H9 (cell line): ENCODE measurements around the gene SMARCA2. TPM values are rescaled to one million over a fixed set of nuclear protein-coding genes. Genes with fewer than 3 reads are reported as not detected.
A peak's percentile ranks its signal among the peaks of the same experiment; 100 is the strongest.

Experiments
- DNase-seq: peaks from one replicate; pipeline ENCODE4 v3.0.0-alpha.2; 2017
- H2AFZ ChIP-seq: one replicate; pipeline ENCODE4 v1.6.1; 2013; ENCODE audit warnings: mild to moderate bottlenecking, low read length, control low read depth, moderate library complexity
- H2AK5ac ChIP-seq: 2 replicates; pipeline ENCODE4 v1.6.1; 2013; ENCODE audit warnings: low read length, control low read depth, mixed read lengths; ENCODE audit not compliant: insufficient read length
- H2BK120ac ChIP-seq: one replicate; pipeline ENCODE4 v1.6.1; 2013; ENCODE audit warnings: low read depth, mild to moderate bottlenecking, low read length, control low read depth, inconsistent platforms; ENCODE audit not compliant: poor library complexity, severe bottlenecking
- H2BK12ac ChIP-seq: 2 replicates; pipeline ENCODE4 v1.6.1; 2013; ENCODE audit warnings: low read length, control low read depth, mixed read lengths, low read depth; ENCODE audit not compliant: insufficient read length
- H2BK15ac ChIP-seq: 2 replicates; pipeline ENCODE4 v1.6.1; 2013; ENCODE audit warnings: low read depth, low read length, control low read depth
- H2BK20ac ChIP-seq: one replicate; pipeline ENCODE4 v1.6.1; 2013; ENCODE audit warnings: low read depth, mild to moderate bottlenecking, low read length, control low read depth, inconsistent platforms; ENCODE audit not compliant: poor library complexity, severe bottlenecking
- H2BK5ac ChIP-seq: 2 replicates; pipeline ENCODE4 v1.6.1; 2013; ENCODE audit warnings: low read length, control low read depth, mixed read lengths; ENCODE audit not compliant: insufficient read length
- H3K14ac ChIP-seq: 2 replicates; pipeline ENCODE4 v1.6.1; 2013; ENCODE audit warnings: low read length, control low read depth; ENCODE audit not compliant: insufficient read depth
- H3K18ac ChIP-seq: 2 replicates; pipeline ENCODE4 v1.6.1; 2013; ENCODE audit warnings: low read depth, mild to moderate bottlenecking, mixed read lengths, low read length, control low read depth; ENCODE audit not compliant: insufficient read length
- H3K23ac ChIP-seq: 2 replicates; pipeline ENCODE4 v1.6.1; 2013; ENCODE audit warnings: low read length, control low read depth, mixed read lengths, low read depth; ENCODE audit not compliant: insufficient read length
- H3K23me2 ChIP-seq: 2 replicates; pipeline ENCODE4 v1.6.1; 2013; ENCODE audit warnings: low read depth, mild to moderate bottlenecking, mixed read lengths, low read length, control low read depth; ENCODE audit not compliant: insufficient read length, poor library complexity, severe bottlenecking
- H3K27ac ChIP-seq: 2 replicates; pipeline ENCODE4 v1.5.1; 2013; ENCODE audit warnings: low read length, control low read depth, mixed read lengths, low read depth; ENCODE audit not compliant: insufficient read length
- H3K27me3 ChIP-seq: 2 replicates; pipeline ENCODE4 v1.6.1; 2013; ENCODE audit warnings: low read length, control low read depth, inconsistent platforms; ENCODE audit not compliant: insufficient read depth
- H3K4ac ChIP-seq: 2 replicates; pipeline ENCODE4 v1.6.1; 2013; ENCODE audit warnings: low read depth, mild to moderate bottlenecking, control low read depth, inconsistent platforms, low read length, moderate library complexity
- H3K4me1 ChIP-seq: 2 replicates; pipeline ENCODE4 v1.6.1; 2013; ENCODE audit warnings: low read length, control low read depth, inconsistent platforms; ENCODE audit not compliant: insufficient read depth
- H3K4me2 ChIP-seq: 2 replicates; pipeline ENCODE4 v1.6.1; 2013; ENCODE audit warnings: low read length, control low read depth, mixed read lengths; ENCODE audit not compliant: insufficient read length, insufficient read depth
- H3K56ac ChIP-seq: 2 replicates; pipeline ENCODE4 v1.6.1; 2013; ENCODE audit warnings: low read depth, mild to moderate bottlenecking, mixed read lengths, low read length, control low read depth; ENCODE audit not compliant: insufficient read length
- H3K79me1 ChIP-seq: 2 replicates; pipeline ENCODE4 v1.6.1; 2013; ENCODE audit warnings: low read depth, mild to moderate bottlenecking, moderate library complexity, low read length, control low read depth, inconsistent platforms; ENCODE audit not compliant: insufficient read depth, poor library complexity, severe bottlenecking
- H3K79me2 ChIP-seq: 2 replicates; pipeline ENCODE4 v1.6.1; 2013; ENCODE audit warnings: low read length, control low read depth, inconsistent platforms; ENCODE audit not compliant: insufficient read depth
- H3K9ac ChIP-seq: 2 replicates; pipeline ENCODE4 v1.6.1; 2013; ENCODE audit warnings: low read length, control low read depth, mixed read lengths; ENCODE audit not compliant: insufficient read length; ENCODE audit errors: extremely low read depth
- H3K9me3 ChIP-seq: one replicate; pipeline ENCODE4 v1.6.1; 2013; ENCODE audit warnings: low read depth, low read length, inconsistent platforms; ENCODE audit not compliant: control insufficient read depth
- H3T11ph ChIP-seq: one replicate; pipeline ENCODE4 v1.6.1; 2013; ENCODE audit warnings: mild to moderate bottlenecking, low read length, control low read depth, inconsistent platforms
- H4K20me1 ChIP-seq: one replicate; pipeline ENCODE4 v1.6.1; 2013; ENCODE audit not compliant: control insufficient read depth, insufficient read length, insufficient read depth
- H4K5ac ChIP-seq: 2 replicates; pipeline ENCODE4 v1.6.1; 2013; ENCODE audit warnings: low read depth, mild to moderate bottlenecking, mixed read lengths, low read length, control low read depth; ENCODE audit not compliant: insufficient read length
- H4K8ac ChIP-seq: replicated peaks from 2 replicates; pipeline ENCODE4 v1.6.1; 2013; ENCODE audit warnings: low read length, control low read depth, mixed read lengths, low read depth; ENCODE audit not compliant: insufficient read length
- H4K91ac ChIP-seq: 2 replicates; pipeline ENCODE4 v1.6.1; 2013; ENCODE audit warnings: low read depth, mild to moderate bottlenecking, moderate library complexity, mixed read lengths, low read length, control low read depth; ENCODE audit not compliant: insufficient read length
- H3K27ac Mint-ChIP-seq, 3 experiments: 2 replicates in 2 of 3; 3 replicates in 1 of 3; pipeline ENCODE4 v1.8.0; 2020 to 2021; ENCODE audit warnings: mixed read lengths in 3 of 3, mild to moderate bottlenecking in 1 of 3, moderate library complexity in 1 of 3
- H3K27me3 Mint-ChIP-seq: 2 replicates; pipeline ENCODE4 v1.8.0; 2021; ENCODE audit warnings: low read depth, mild to moderate bottlenecking, moderate library complexity, mixed read lengths
- H3K36me3 Mint-ChIP-seq, 3 experiments: 2 replicates in 2 of 3; 3 replicates in 1 of 3; pipeline ENCODE4 v1.8.0; 2020 to 2021; ENCODE audit warnings: low read depth in 3 of 3, mixed read lengths in 3 of 3; ENCODE audit not compliant: insufficient read depth in 1 of 3
- H3K4me1 Mint-ChIP-seq, 2 experiments: 2 replicates each; pipeline ENCODE4 v1.8.0; 2020; ENCODE audit warnings: mixed read lengths in 2 of 2
- H3K4me3 Mint-ChIP-seq, 2 experiments: 2 replicates in 1 of 2; 3 replicates in 1 of 2; pipeline ENCODE4 v1.8.0; 2020 to 2021; ENCODE audit warnings: mild to moderate bottlenecking in 2 of 2, mixed read lengths in 2 of 2, moderate library complexity in 1 of 2
- H3K9me3 Mint-ChIP-seq, 2 experiments: 2 replicates in 1 of 2; 3 replicates in 1 of 2; pipeline ENCODE4 v1.8.0; 2020; ENCODE audit warnings: mild to moderate bottlenecking in 2 of 2, mixed read lengths in 2 of 2, moderate library complexity in 1 of 2
- CTCF ChIP-seq: fragments of 200-600 bp; sonication (generic); conservative IDR thresholded peaks from 3 replicates; pipeline ENCODE4 v1.8.0; 2021; ENCODE audit warnings: antibody characterized with exemption, mild to moderate bottlenecking
- WGBS: extraction: QIAGEN DNeasy Blood & Tissue Kit; methylation state at CpG from one replicate; pipeline ENCODE4 v1.1.7; 2013; ENCODE audit warnings: missing lambda C conversion rate, low lambda C conversion rate, mixed read lengths; ENCODE audit not compliant: insufficient read length; ENCODE audit errors: extremely low coverage; 5-methylcytosine and 5-hydroxymethylcytosine counted together
- total RNA-seq: library from RNA; stranded (reverse); gene quantifications from 2 replicates; pipeline ENCODE4 v1.2.1, GENCODE V29; 2021

SMARCA2 gene
- total RNA-seq, 1 experiment from 2014 or later, result 15.3 TPM

GRCh38 chr9:2228132-2228531, 213.0 kb downstream of the SMARCA2 start:
- H3K27me3 Mint-ChIP-seq, result no peaks in the 10 kb centered on the region
- peak; percentile 80 for TF ChIP-seq CTCF
- WGBS, result no CpG with 5 or more reads among the region's 2 CpGs

More at GRCh38 chr9:2228132-2228531, 213.0 kb downstream of the SMARCA2 start:
- Histone ChIP-seq H3K9me3 (no peaks in the 10 kb centered on the region), H2BK20ac (no peak overlapping the region), H3K14ac (no peak overlapping the region), H2BK12ac (no peak overlapping the region), H4K5ac (no peak overlapping the region), H3K18ac (no peak overlapping the region), H2BK120ac (no peak overlapping the region), H3K4me2 (no peak overlapping the region), H3T11ph (no peak overlapping the region), H2AFZ (no peak overlapping the region), H3K23ac (no peak overlapping the region), H2AK5ac (no peak overlapping the region), H4K8ac (no peak overlapping the region), H3K9ac (no peak overlapping the region), H3K56ac (no peak overlapping the region), H3K27ac (no peak overlapping the region), H3K4ac (no peak overlapping the region), H3K23me2 (no peaks in the 10 kb centered on the region), H3K79me2 (no peaks in the 10 kb centered on the region), H4K20me1 (no peaks in the 10 kb centered on the region), H2BK15ac (no peak overlapping the region), H3K27me3 (no peaks in the 10 kb centered on the region), H4K91ac (no peak overlapping the region), H3K4me1 (no peaks in the 10 kb centered on the region), H3K79me1 (no peaks in the 10 kb centered on the region), H2BK5ac (no peak overlapping the region)
- Mint-ChIP-seq H3K27ac (peak overlapping the region in 1 of 3 experiments; percentile 80; a peak in 1 of 7 replicates), H3K36me3 (peaks cover under 1 to 21% (median 17%) of the 10 kb centered on the region in 3 experiments), H3K9me3 (peaks cover 16 to 18% of the 10 kb centered on the region in 2 experiments), H3K4me1 (peaks cover 2 to 26% of the 10 kb centered on the region in 2 experiments), H3K4me3 (no peak overlapping the region)
- DNase-seq, result peak; percentile 71
